HG03095 (cell line): Measurements from ENCODE around the gene HOXC9.

Experiments used
- ATAC-seq: cut with Tn5 transposase; IDR thresholded peaks from one replicate; pipeline ENCODE4 v1.9.1; 2021; ENCODE audit warnings: moderate library complexity; ENCODE audit not compliant: unreplicated experiment

The HOXC9 gene

DNA sequence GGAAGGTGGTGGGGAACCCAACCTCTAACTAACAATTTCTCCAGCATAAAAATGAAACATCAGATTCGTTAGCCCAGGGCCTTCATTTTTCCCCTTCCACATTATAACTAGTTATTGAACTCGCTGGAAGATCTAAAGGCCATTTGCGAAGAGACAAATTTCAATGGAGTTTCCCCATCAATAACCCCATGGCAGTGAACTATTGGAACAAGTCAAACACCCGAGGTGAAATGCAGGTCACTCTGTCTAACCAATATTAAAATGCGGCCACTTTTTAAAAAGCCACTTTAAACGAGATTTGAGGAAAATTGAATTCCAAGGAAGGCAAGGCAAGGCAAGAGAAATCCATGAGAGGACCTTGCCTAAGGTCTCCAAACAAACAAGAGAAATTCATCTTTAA is 49.1 kb downstream of the HOXC9 start:
- ATAC-seq: no peak

DNA sequence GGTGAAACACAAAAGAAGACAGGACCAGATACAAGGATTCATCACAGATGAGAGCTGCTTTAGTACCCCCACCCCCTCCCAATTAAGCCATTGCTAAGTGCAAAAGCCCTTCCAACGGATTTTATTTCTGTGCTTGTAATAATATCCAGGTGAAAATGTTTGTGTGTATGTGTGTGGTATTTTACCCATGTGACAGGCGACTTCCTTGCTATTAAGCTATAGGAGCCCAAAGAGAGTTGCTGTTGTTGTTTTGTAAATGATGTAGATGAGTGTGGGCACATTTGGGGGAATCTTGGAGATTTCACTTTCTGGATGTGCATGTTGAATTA is 50.5 kb downstream of the HOXC9 start:
- no peak for ATAC-seq

DNA sequence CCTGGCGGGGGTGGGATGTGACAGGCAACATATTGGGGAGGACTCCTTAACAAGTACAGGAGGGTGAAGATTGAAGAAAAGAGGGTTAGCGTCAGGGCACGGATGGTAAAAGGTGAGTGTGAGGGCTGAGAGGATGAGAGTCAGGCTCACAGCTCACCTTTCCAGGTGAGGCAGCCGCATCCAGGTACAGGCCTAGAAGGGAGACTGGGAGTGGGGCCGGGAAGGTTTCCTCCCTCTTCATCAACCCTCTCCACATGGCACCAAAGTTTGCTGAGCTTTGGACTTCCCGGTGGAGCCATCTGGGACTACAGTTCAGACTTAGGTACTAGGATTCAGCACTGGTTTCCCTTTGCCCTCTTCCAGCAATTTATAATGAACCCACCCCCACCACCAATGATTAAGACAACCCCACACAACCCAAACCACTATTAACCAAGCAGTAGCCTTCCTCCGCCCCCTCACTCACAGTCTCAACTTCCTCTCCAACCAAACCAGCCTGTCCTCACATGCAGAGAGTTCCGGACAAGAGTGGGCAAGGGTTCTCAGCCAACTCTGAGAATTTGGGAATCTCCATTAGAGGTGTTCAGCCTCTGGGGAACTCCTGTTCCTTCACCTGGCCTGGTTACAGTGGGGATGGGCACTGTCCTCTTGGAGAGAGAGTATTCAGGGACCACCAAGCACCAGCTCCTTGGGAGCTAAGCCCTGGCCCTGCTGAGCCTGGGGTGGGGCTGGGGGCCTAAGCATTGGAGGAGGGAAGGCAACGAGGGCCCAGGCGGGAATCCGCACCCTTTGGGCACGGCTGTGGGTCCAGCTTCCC is 51.3 kb downstream of the HOXC9 start:
- ATAC-seq: no peak

DNA sequence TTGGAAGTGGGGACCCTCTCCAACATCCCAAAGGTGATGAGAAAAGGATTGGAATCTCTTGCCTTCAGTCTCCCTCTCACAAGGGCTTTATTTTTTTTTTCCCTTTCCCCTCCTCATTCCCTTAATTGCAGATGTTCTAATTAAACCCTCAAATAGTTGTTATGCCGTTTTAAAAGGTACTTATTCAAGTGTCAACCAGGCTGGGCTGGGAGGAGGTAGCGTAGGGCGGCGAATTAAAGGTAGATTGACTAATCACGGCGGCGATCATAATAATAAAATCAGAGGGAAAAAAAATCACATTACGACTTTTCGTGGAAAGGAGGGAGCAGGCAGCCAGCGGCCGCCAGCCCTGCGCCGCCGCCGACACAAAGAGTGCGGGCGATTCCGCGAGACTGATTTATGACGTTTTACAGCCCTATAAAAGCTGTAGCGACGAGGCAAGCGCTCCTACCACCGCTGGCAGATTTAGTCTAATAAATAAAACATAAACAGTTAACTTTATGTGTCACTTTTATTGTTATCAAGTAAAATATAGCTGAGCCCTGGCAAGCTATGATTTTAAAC is 52.0 kb downstream of the HOXC9 start:
- ATAC-seq: no peak

DNA sequence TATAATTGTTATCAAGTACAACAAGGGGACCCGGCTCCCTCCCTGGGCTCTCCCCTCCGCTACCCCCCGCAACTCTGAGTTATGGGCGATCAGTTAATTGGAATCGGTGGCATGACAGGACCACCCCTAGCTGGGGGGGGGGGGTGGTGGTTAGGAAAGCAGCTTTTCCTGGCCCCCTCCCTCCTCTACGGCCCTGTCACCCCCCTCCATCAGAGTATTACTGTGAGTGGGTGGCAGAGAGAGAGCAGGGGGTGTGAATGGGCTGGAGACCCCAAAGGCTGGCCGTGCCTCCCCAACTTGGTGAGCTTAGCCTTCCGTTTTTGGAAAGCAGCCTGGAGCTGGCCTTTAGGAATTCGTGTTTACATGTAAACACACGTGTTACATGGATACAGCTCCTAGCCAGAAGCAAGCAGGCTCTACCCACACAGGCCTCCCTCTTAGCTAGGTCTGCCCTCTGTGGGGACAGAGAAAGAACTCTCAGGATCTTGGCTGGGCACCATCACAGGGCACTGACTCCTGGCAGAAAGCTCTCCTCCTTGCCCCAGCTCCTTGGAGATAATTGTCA is 52.6 kb downstream of the HOXC9 start:
- ATAC-seq: no peak
